ENCODE data around the gene SRXN1.

The SRXN1 gene

GRCh38 chr20:602111-602970 is 50.7 kb downstream of the SRXN1 start:
- no peak for DNase-seq

- DNase-seq: no peak
These were observed 52.3 kb downstream of the SRXN1 start for GRCh38 chr20:600736-601135.

GRCh38 chr20:600141-600540 is 52.9 kb downstream of the SRXN1 start:
- no peak for DNase-seq

GRCh38 chr20:598133-598850 is 54.7 kb downstream of the SRXN1 start:
- DNase-seq: no peak

- no peak for DNase-seq
These were observed 55.4 kb downstream of the SRXN1 start for GRCh38 chr20:597560-597959.
